K562 treated with DMSO at 1 percent for 48 hours (cell line): ENCODE results near the gene ZNF155. TPM values are rescaled to one million over a fixed set of nuclear protein-coding genes. Genes with fewer than 3 reads are reported as not detected.

Experiments
- total RNA-seq: library from RNA; unstranded; fragments of 300-600 nt; gene quantifications from 2 replicates; pipeline ENCODE4 v1.2.3, GENCODE V29; 2022; ENCODE audit warnings: low replicate concordance; ENCODE audit errors: extremely low read depth

ZNF155 gene
- total RNA-seq = not detected in 2 replicates

GRCh38 chr19:43983912-43984686 is at the start of gene ZNF155:
ZNF155 (plus strand) TSS chr19:43984188; CDS start chr19:43988544, 4,356 bp downstream.

GRCh38 chr19:43934985-43935708 is 48.8 kb upstream of the ZNF155 start, which contains the start of gene ZNF45:
ZNF45 (minus strand) TSS chr19:43935282; CDS start chr19:43922185, 13,097 bp downstream.

GRCh38 chr19:43950834-43951645 is 32.9 kb upstream of the ZNF155 start, which contains the start of gene ZNF221:
ZNF221 (plus strand) TSS chr19:43951228; CDS start chr19:43962727, 11,499 bp downstream.

DNA sequence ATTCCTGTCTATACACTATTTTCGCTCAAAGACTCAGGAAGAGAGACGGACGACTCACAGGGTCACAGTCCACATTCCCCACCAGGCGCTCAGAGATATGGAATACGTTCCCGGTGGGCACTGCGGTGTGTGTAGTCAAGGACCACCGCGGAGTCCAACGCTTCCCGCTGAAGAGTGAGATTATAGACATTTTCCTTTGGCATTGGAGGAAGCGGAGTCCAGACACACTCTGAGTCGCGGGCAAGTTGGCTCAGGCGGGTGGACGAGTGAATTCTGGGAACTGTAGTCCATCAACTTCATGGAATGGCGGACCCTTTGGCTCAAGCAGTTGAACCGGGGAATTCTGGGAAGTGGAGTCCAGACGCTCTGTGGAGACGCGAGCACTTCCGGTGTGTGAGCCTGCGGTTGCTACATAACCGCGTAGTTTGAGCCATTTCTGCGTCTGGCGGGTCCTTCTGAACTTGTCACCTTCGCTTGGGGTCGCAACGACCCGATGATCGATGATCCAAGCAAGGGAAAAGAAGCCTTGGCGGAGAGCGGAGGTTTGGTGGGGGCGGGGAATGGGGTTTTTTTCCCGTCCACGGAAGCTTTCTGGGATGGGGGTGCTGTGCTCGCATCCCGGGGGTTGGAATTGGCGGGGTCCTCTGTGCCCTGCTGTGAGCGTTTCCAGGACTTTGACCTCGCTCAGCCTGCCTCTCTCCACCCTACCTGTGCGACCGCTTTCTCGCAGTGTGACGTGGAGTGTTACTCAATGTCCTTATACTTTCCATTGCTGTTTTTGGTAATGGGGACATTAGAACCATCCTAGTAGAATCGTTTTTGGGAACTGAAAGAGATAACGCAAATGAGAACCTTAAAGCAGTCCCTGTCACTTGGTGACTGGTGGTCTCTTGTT is 18.8 kb downstream of the ZNF155 start, which contains the start of gene ZNF230:
TSS of gene ZNF230 (plus strand) at position 392 of the 895 bp plus-strand sequence. CDS start 4,122 bp downstream, outside the sequence.

DNA sequence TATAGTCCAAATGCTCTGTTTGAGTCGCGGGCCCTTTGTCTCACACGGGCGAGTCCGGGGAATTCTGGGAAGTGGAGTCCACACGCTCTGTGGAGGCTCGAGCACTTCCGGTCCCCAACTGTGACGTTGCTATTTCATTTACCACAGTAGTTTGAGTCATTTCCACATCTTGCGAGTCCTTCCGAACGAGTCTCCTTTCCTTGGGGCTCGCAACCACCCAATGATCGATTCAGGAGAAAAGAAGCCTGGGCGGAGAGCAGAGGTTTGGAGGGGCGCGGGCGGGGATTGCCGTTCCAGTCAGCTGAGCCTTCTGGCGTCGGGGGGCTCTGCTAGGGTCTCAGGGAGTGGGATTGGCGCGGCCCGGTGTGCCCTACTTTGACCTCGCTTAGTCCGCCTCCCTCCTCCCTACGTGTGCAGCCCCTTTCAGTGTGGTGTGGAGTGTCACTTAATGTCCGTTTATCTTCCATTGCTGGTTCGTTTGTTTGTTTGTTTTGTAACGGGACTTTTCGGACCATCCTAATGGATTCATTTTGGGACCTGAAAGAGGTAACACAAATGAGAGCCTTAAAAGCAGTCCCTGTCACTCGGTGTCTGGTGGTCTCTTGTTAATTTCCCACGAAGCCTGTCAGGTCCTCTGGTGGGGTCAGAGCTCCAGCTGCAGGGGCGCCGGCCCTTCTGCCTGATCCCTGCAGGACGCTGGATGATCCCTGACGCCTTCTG is 41.4 kb downstream of the ZNF155 start, which contains the start of gene ZNF222:
TSS of gene ZNF222 (plus strand) at position 163 of the 720 bp plus-strand sequence. CDS start at position 221, 58 bp downstream.

Other genes with a start within 250 kb of the ZNF155 start
- gene SMG9, start 229.2 kb upstream of the ZNF155 start, total RNA-seq = not detected in 2 replicates
- not detected in 2 replicates for gene KCNN4, start 203.2 kb upstream of the ZNF155 start, total RNA-seq
- not detected in 2 replicates for gene LYPD5, start 181.7 kb upstream of the ZNF155 start, total RNA-seq
- gene ZNF283, start 156.9 kb upstream of the ZNF155 start, total RNA-seq = not detected in 2 replicates
- not detected in 2 replicates for gene ZNF404, start 100.2 kb upstream of the ZNF155 start, total RNA-seq
- not detected in 2 replicates for gene ZNF45, start 48.9 kb upstream of the ZNF155 start, total RNA-seq
- gene ZNF221, start 33.0 kb upstream of the ZNF155 start, total RNA-seq = not detected in 2 replicates
- gene ZNF230, start 18.8 kb downstream of the ZNF155 start, total RNA-seq = not detected in 2 replicates
- gene ZNF222, start 41.2 kb downstream of the ZNF155 start, total RNA-seq = not detected in 2 replicates
- gene ZNF223, start 67.8 kb downstream of the ZNF155 start, total RNA-seq = not detected in 2 replicates
- not detected in 2 replicates for gene ZNF284, start 88.0 kb downstream of the ZNF155 start, total RNA-seq
- gene ZNF224, start 110.2 kb downstream of the ZNF155 start, total RNA-seq = not detected in 2 replicates
- gene ZNF225, start 129.2 kb downstream of the ZNF155 start, total RNA-seq = not detected in 2 replicates
- not detected in 2 replicates for gene ZNF234, start 157.4 kb downstream of the ZNF155 start, total RNA-seq
- gene ZNF226, start 180.9 kb downstream of the ZNF155 start, total RNA-seq = not detected in 2 replicates
- gene ZNF227, start 228.3 kb downstream of the ZNF155 start, total RNA-seq = not detected in 2 replicates